SK-N-SH treated with all-trans-retinoic acid at 6 μM for 48 hours (cell line): ENCODE results near the gene ZCCHC24.

ENCODE experiments used
- ATAC-seq: fragments of 200-7000 bp; cut with Tn5 transposase; 3 replicates; pipeline ENCODE4 v1.9.1; 2020; ENCODE audit warnings: mild to moderate bottlenecking, moderate library complexity
- ARNTL ChIP-seq: fragments of 450-650 bp; formaldehyde crosslinking; IDR thresholded peaks from 2 replicates; pipeline ENCODE4 v1.5.0; 2020; ENCODE audit warnings: low read depth, mild to moderate bottlenecking, moderate library complexity, borderline replicate concordance
- BACH2 ChIP-seq: fragments of 250-450 bp; sonication (Bioruptor Pico); IDR thresholded peaks from 2 replicates; pipeline ENCODE4 v1.9.0; 2021; ENCODE audit warnings: mild to moderate bottlenecking, borderline replicate concordance
- CREB5 ChIP-seq: fragments of 250-450 bp; sonication (Bioruptor Pico); IDR thresholded peaks from 2 replicates; pipeline ENCODE4 v1.5.1; 2020; ENCODE audit warnings: low read depth, mild to moderate bottlenecking, moderate library complexity
- CSDC2 ChIP-seq: fragments of 250-450 bp; sonication (Bioruptor Pico); IDR thresholded peaks from 2 replicates; pipeline ENCODE4 v1.5.0; 2020; ENCODE audit warnings: mild to moderate bottlenecking, moderate library complexity
- ESRRG ChIP-seq: fragments of 250-450 bp; sonication (Bioruptor Pico); IDR thresholded peaks from 2 replicates; pipeline ENCODE4 v1.6.1; 2021; ENCODE audit warnings: mild to moderate bottlenecking
- GLIS3 ChIP-seq: fragments of 250-450 bp; sonication (Bioruptor Pico); IDR thresholded peaks from 2 replicates; pipeline ENCODE4 v1.5.0; 2020; ENCODE audit warnings: mild to moderate bottlenecking, moderate library complexity
- ISL1 ChIP-seq: fragments of 250-450 bp; sonication (Bioruptor Pico); IDR thresholded peaks from 2 replicates; pipeline ENCODE4 v2.1.2; 2022; ENCODE audit warnings: mild to moderate bottlenecking, moderate library complexity
- OSR1 ChIP-seq: fragments of 250-450 bp; sonication (Bioruptor Pico); IDR thresholded peaks from 2 replicates; pipeline ENCODE4 v1.8.0; 2022; ENCODE audit warnings: moderate library complexity, mild to moderate bottlenecking, inconsistent platforms
- PATZ1 ChIP-seq: fragments of 250-450 bp; sonication (Bioruptor Pico); IDR thresholded peaks from 2 replicates; pipeline ENCODE4 v1.8.0; 2020; ENCODE audit warnings: mild to moderate bottlenecking, moderate library complexity, borderline replicate concordance
- POU6F1 ChIP-seq: fragments of 250-450 bp; sonication (Bioruptor Pico); IDR thresholded peaks from 2 replicates; pipeline ENCODE4 v1.8.0; 2021; ENCODE audit warnings: low read depth, mild to moderate bottlenecking, moderate library complexity, borderline replicate concordance
- PPARA ChIP-seq: fragments of 250-450 bp; sonication (Bioruptor Pico); IDR thresholded peaks from 2 replicates; pipeline ENCODE4 v1.5.0; 2020; ENCODE audit warnings: mild to moderate bottlenecking, borderline replicate concordance
- RARB ChIP-seq: fragments of 250-450 bp; sonication (Bioruptor Pico); IDR thresholded peaks from 2 replicates; pipeline ENCODE4 v1.8.0; 2021; ENCODE audit warnings: mild to moderate bottlenecking, moderate library complexity
- SNAI2 ChIP-seq: fragments of 250-450 bp; sonication (Bioruptor Pico); IDR thresholded peaks from 2 replicates; pipeline ENCODE4 v1.5.0; 2020; ENCODE audit warnings: mild to moderate bottlenecking, moderate library complexity
- TCF4 ChIP-seq: fragments of 250-450 bp; sonication (Bioruptor Pico); IDR thresholded peaks from 2 replicates; pipeline ENCODE4 v1.8.0; 2021; ENCODE audit warnings: mild to moderate bottlenecking, moderate library complexity, borderline replicate concordance
- TOX ChIP-seq: fragments of 250-450 bp; sonication (Bioruptor Pico); IDR thresholded peaks from 2 replicates; pipeline ENCODE4 v1.8.0; 2021; ENCODE audit warnings: mild to moderate bottlenecking, moderate library complexity, borderline replicate concordance
- TSHZ2 ChIP-seq: fragments of 250-450 bp; sonication (Bioruptor Pico); IDR thresholded peaks from 2 replicates; pipeline ENCODE4 v1.5.0; 2020; ENCODE audit warnings: mild to moderate bottlenecking, moderate library complexity
- ZC3H10 ChIP-seq: fragments of 250-450 bp; sonication (Bioruptor Pico); IDR thresholded peaks from 2 replicates; pipeline ENCODE4 v1.5.1; 2021; ENCODE audit warnings: mild to moderate bottlenecking, moderate library complexity
- ZFP3 ChIP-seq: fragments of 250-450 bp; sonication (Bioruptor Pico); IDR thresholded peaks from 2 replicates; pipeline ENCODE4 v1.5.0; 2020; ENCODE audit warnings: mild to moderate bottlenecking, moderate library complexity
- ZFP30 ChIP-seq: fragments of 450-650 bp; formaldehyde crosslinking; IDR thresholded peaks from 2 replicates; pipeline ENCODE4 v1.5.0; 2022; ENCODE audit warnings: mild to moderate bottlenecking, moderate library complexity
- ZNF565 ChIP-seq: fragments of 450-650 bp; formaldehyde crosslinking; conservative IDR thresholded peaks from 2 replicates; pipeline ENCODE4 v1.5.0; 2020; ENCODE audit warnings: low read depth, mild to moderate bottlenecking, moderate library complexity
- ZNF70 ChIP-seq: fragments of 450-650 bp; formaldehyde crosslinking; IDR thresholded peaks from 2 replicates; pipeline ENCODE4 v1.5.0; 2020; ENCODE audit warnings: mild to moderate bottlenecking, moderate library complexity
- ZNF8 ChIP-seq: fragments of 450-650 bp; formaldehyde crosslinking; IDR thresholded peaks from 2 replicates; pipeline ENCODE4 v1.5.0; 2020; ENCODE audit warnings: mild to moderate bottlenecking, moderate library complexity

The ZCCHC24 gene

GRCh38 chr10:79353000-79353406 is 92.4 kb downstream of the ZCCHC24 start:
- ATAC-seq, result no peak
- TF ChIP-seq PATZ1 (CRISPR knock-in tag) (no peak), ZNF70 (CRISPR knock-in tag) (no peak), ZNF565 (CRISPR knock-in tag) (no peak), ZFP30 (CRISPR knock-in tag) (no peak), ZC3H10 (CRISPR knock-in tag) (no peak), PPARA (no peak), POU6F1 (CRISPR knock-in tag) (no peak), RARB (CRISPR knock-in tag) (no peak), TSHZ2 (CRISPR knock-in tag) (no peak), CSDC2 (CRISPR knock-in tag) (no peak), ZFP3 (CRISPR knock-in tag) (no peak), TOX (CRISPR knock-in tag) (no peak), BACH2 (CRISPR knock-in tag) (no peak), OSR1 (CRISPR knock-in tag) (no peak), GLIS3 (CRISPR knock-in tag) (no peak), TCF4 (CRISPR knock-in tag) (no peak), ZNF8 (CRISPR knock-in tag) (no peak), ESRRG (no peak), ARNTL (CRISPR knock-in tag) (no peak)
- TF ChIP-seq, all 23 proteins: peak for 0

GRCh38 chr10:79352035-79352877 is 93.2 kb downstream of the ZCCHC24 start:
- no peak for ATAC-seq

More at GRCh38 chr10:79352035-79352877, 93.2 kb downstream of the ZCCHC24 start:
- TF ChIP-seq ARNTL (CRISPR knock-in tag) (no peak), CREB5 (no peak), BACH2 (CRISPR knock-in tag) (no peak), SNAI2 (CRISPR knock-in tag) (no peak), ZC3H10 (CRISPR knock-in tag) (no peak), POU6F1 (CRISPR knock-in tag) (no peak), ESRRG (no peak), GLIS3 (CRISPR knock-in tag) (no peak), TSHZ2 (CRISPR knock-in tag) (no peak), TCF4 (CRISPR knock-in tag) (no peak), ISL1 (CRISPR knock-in tag) (no peak), RARB (CRISPR knock-in tag) (no peak), PPARA (no peak), ZNF565 (CRISPR knock-in tag) (no peak)
